Lung (tissue), 12 donors: ENCODE results near the gene RNU6-9. TPM values are rescaled to one million over a fixed set of nuclear protein-coding genes. Genes with fewer than 3 reads are reported as not detected.

ENCODE experiments used
- ATAC-seq: fragments of 200-7000 bp; cut with Tn5 transposase; one replicate; pipeline ENCODE4 v1.9.1; 2020; ENCODE audit warnings: moderate number of reproducible peaks; ENCODE audit not compliant: insufficient read depth, low FRiP score
- DNase-seq, 3 donors: peaks; one replicate each; pipeline ENCODE4 v3.0.0-alpha.2; 2013 to 2017
- H3K27ac ChIP-seq, 2 donors: one replicate each; pipeline ENCODE4 v1.5.1; 2013; ENCODE audit warnings: mild to moderate bottlenecking in 2 of 2, moderate library complexity in 2 of 2, control low read depth in 1 of 2, inconsistent platforms in 1 of 2, low read depth in 1 of 2, low read length in 1 of 2
- H3K27me3 ChIP-seq, 3 donors: one replicate each; pipeline ENCODE4 v1.5.1; 2013; ENCODE audit warnings: low read length in 2 of 3; ENCODE audit not compliant: control insufficient read depth in 3 of 3, insufficient read depth in 3 of 3
- H3K36me3 ChIP-seq, 4 donors: one replicate each; pipeline ENCODE4 v1.5.1; 2013; ENCODE audit warnings: low read length in 4 of 4, mild to moderate bottlenecking in 1 of 4, moderate library complexity in 1 of 4; ENCODE audit not compliant: control insufficient read depth in 4 of 4, insufficient read depth in 4 of 4
- H3K4me1 ChIP-seq, 5 donors: one replicate each; pipeline ENCODE4 v1.5.1; 2013; ENCODE audit warnings: low read length in 5 of 5, mild to moderate bottlenecking in 2 of 5, moderate library complexity in 1 of 5; ENCODE audit not compliant: control insufficient read depth in 5 of 5, insufficient read depth in 5 of 5
- H3K4me3 ChIP-seq: one replicate; pipeline ENCODE4 v1.5.1; 2013; ENCODE audit warnings: mild to moderate bottlenecking, control low read depth, moderate library complexity
- H3K9ac ChIP-seq, 2 donors: one replicate each; pipeline ENCODE4 v1.5.1; 2013; ENCODE audit warnings: low read length in 2 of 2, control low read depth in 1 of 2; ENCODE audit not compliant: insufficient read depth in 1 of 2
- H3K9me3 ChIP-seq, 4 donors: one replicate each; pipeline ENCODE4 v1.5.1; 2013; ENCODE audit warnings: low read length in 3 of 4, mild to moderate bottlenecking in 1 of 4, moderate library complexity in 1 of 4; ENCODE audit not compliant: control insufficient read depth in 4 of 4, insufficient read depth in 3 of 4
- WGBS, 2 donors: extraction: QIAGEN DNeasy Blood & Tissue Kit; methylation state at CpG; one replicate each; pipeline ENCODE4 v1.1.7; 2013; 5-methylcytosine and 5-hydroxymethylcytosine counted together
- polyA plus RNA-seq, 2 donors: library from polyadenylated mRNA; stranded (reverse); fragments of 200-250 nt; gene quantifications; one replicate each; pipeline ENCODE4 v1.2.1, GENCODE V29; 2013
- total RNA-seq, 2 donors: library from RNA; depleted of rRNA in 1 of 2; stranded (reverse); fragments of >200 nt in 1 of 2; gene quantifications; one replicate each; pipeline ENCODE4 v1.2.1, GENCODE V29; 2014 to 2021
- TF ChIP-seq, protein P1 (sequence below): IDR thresholded peaks from 2 replicates; pipeline ENCODE4 v1.5.1; 2012; ENCODE audit warnings: mild to moderate bottlenecking; ENCODE audit errors: control extremely low read depth, extremely low read depth
- donor health status: control.
- donor health status: control.
- donor health status: Bipolar disorder and iron deficiency.
- donor health status: healthy.
- donor health status: DM: yes; HTN: yes; CAD: no.

Gene RNU6-9
- total and polyA plus RNA-seq, 4 donors: not detected

DNA sequence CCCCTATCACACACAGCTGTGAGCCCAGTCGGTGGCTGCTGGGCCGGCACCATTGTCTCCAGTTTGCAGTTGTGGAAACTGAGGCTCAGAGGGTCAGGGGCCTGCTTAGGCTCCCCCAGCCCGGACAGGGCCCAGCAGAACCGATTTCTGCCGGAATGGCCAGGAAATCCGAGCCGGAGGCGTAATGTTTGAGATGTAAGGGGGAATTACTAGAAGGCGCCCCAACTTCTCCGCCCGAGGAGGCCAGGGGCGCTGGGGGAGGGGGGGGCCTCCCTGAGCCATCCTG lies 24.8 kb downstream of the RNU6-9 start:
- Histone ChIP-seq H3K36me3 (no peaks in the 10 kb centered on the region), H3K9me3 (no peaks in the 10 kb centered on the region), H3K4me1 (peaks cover 0 to 15% (median 2%) of the 10 kb centered on the region in 5 donors), H3K9ac (no peak overlapping the region), H3K27me3 (peaks cover 6 to 27% (median 23%) of the 10 kb centered on the region in 3 donors), H3K27ac (no peak overlapping the region), H3K4me3 (no peak overlapping the region)
- 2 to 6% methylated on average over 12 of the region's 12 CpGs for WGBS, 2 donors
- ATAC-seq (no peak), DNase-seq (no peak)
- TF ChIP-seq, protein P1, sequence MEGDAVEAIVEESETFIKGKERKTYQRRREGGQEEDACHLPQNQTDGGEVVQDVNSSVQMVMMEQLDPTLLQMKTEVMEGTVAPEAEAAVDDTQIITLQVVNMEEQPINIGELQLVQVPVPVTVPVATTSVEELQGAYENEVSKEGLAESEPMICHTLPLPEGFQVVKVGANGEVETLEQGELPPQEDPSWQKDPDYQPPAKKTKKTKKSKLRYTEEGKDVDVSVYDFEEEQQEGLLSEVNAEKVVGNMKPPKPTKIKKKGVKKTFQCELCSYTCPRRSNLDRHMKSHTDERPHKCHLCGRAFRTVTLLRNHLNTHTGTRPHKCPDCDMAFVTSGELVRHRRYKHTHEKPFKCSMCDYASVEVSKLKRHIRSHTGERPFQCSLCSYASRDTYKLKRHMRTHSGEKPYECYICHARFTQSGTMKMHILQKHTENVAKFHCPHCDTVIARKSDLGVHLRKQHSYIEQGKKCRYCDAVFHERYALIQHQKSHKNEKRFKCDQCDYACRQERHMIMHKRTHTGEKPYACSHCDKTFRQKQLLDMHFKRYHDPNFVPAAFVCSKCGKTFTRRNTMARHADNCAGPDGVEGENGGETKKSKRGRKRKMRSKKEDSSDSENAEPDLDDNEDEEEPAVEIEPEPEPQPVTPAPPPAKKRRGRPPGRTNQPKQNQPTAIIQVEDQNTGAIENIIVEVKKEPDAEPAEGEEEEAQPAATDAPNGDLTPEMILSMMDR: no peak

GRCh38 chr19:918481-919198 lies 25.4 kb downstream of the RNU6-9 start:
- Histone ChIP-seq H3K4me1 (peaks cover 0 to 12% (median under 1%) of the 10 kb centered on the region in 5 donors), H3K27me3 (peaks cover 6 to 27% (median 23%) of the 10 kb centered on the region in 3 donors), H3K9me3 (no peaks in the 10 kb centered on the region), H3K4me3 (no peak overlapping the region), H3K27ac (no peak overlapping the region), H3K36me3 (no peaks in the 10 kb centered on the region), H3K9ac (no peak overlapping the region)
- DNase-seq (no peak), ATAC-seq (no peak)
- TF ChIP-seq, protein P1: no peak
- 2% methylated on average over 35 to 58 of the region's 58 CpGs for WGBS, 2 donors

DNA sequence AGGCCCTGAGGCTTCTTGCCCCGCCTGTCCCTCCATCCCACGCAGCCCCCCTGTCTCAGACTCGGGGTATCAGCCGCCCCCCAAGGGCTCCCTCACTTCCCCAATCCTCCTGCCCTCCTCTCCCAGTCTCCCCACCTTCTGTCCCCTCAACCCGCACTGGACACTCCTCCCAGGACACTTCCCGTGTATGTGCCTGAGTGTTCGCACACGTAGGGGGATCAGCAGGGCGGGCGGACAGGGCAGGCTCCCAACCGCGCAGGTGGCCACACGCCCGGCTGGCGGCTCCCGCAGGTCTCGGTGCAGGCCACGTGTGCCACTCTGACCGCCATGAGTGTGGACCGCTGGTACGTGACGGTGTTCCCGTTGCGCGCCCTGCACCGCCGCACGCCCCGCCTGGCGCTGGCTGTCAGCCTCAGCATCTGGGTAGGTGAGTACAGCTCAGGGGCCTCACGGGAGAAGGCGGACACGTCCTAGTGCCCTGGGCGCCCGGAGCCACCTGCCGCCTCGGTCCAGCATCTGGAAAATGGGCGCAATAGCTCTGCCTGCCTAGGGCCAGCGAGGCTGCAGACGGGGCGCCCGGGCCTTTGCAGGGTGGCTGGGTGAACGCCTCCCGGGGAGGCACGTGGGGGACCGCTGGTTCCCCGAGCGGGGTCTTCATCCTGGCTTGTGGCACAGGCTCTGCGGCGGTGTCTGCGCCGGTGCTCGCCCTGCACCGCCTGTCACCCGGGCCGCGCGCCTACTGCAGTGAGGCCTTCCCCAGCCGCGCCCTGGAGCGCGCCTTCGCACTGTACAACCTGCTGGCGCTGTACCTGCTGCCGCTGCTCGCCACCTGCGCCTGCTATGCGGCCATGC lies 26.1 kb downstream of the RNU6-9 start:
- 3 to 4% methylated on average over 57 to 68 of the region's 68 CpGs for WGBS, 2 donors
- Histone ChIP-seq H3K27ac (no peak overlapping the region), H3K4me3 (no peak overlapping the region), H3K4me1 (peaks cover 0 to 10% (median 0%) of the 10 kb centered on the region in 5 donors), H3K9me3 (no peaks in the 10 kb centered on the region), H3K9ac (no peak overlapping the region), H3K27me3 (peaks cover 6 to 27% (median 23%) of the 10 kb centered on the region in 3 donors), H3K36me3 (no peaks in the 10 kb centered on the region)
- TF ChIP-seq, protein P1: no peak
- no peak for DNase-seq
- ATAC-seq: no peak
